KMS-11 (cell line): ENCODE measurements around the gene FASTK.

Source experiments
- H2AFZ ChIP-seq: fragments of 200-600 bp; sonication (generic); 2 replicates; pipeline ENCODE4 v1.6.1; 2016; ENCODE audit warnings: antibody characterized with exemption, mixed run types, low read depth
- H3K27ac ChIP-seq: fragments of 200-600 bp; sonication (generic); 2 replicates; pipeline ENCODE4 v1.6.1; 2016; ENCODE audit warnings: mild to moderate bottlenecking, mixed run types
- H3K27me3 ChIP-seq: fragments of 200-600 bp; sonication (generic); 2 replicates; pipeline ENCODE4 v1.6.1; 2017; ENCODE audit warnings: mild to moderate bottlenecking, low read depth, mixed run types, moderate library complexity; ENCODE audit not compliant: insufficient read depth
- H3K36me3 ChIP-seq: fragments of 200-600 bp; sonication (generic); 2 replicates; pipeline ENCODE4 v1.6.1; 2017; ENCODE audit warnings: mild to moderate bottlenecking, mixed run types; ENCODE audit not compliant: insufficient read depth
- H3K4me1 ChIP-seq: fragments of 200-600 bp; sonication (generic); 2 replicates; pipeline ENCODE4 v1.6.1; 2016; ENCODE audit warnings: mild to moderate bottlenecking, low read depth, mixed run types; ENCODE audit not compliant: poor library complexity, severe bottlenecking
- H3K4me2 ChIP-seq: fragments of 200-600 bp; sonication (generic); 2 replicates; pipeline ENCODE4 v1.7.0; 2016; ENCODE audit warnings: mild to moderate bottlenecking, mixed run types
- H3K4me3 ChIP-seq: fragments of 200-600 bp; sonication (generic); IDR thresholded peaks from 2 replicates; pipeline ENCODE4 v1.6.1; 2017; ENCODE audit warnings: low read depth, low read length, mixed read lengths; ENCODE audit not compliant: insufficient read depth
- H3K79me2 ChIP-seq: fragments of 200-600 bp; sonication (generic); 2 replicates; pipeline ENCODE4 v1.6.1; 2016; ENCODE audit warnings: low read depth, mixed run types; ENCODE audit not compliant: insufficient read depth
- H3K9ac ChIP-seq: fragments of 200-600 bp; sonication (generic); 2 replicates; pipeline ENCODE4 v1.6.1; 2016; ENCODE audit warnings: mild to moderate bottlenecking, mixed run types
- H4K20me1 ChIP-seq: fragments of 200-600 bp; sonication (generic); 2 replicates; pipeline ENCODE4 v1.6.1; 2016; ENCODE audit warnings: mild to moderate bottlenecking, mixed run types; ENCODE audit not compliant: insufficient read depth
- TF ChIP-seq, protein P1 (sequence below): fragments of 200-600 bp; sonication (generic); conservative IDR thresholded peaks from 2 replicates; pipeline ENCODE4 v1.6.1; 2017; ENCODE audit warnings: low read depth, mild to moderate bottlenecking, antibody characterized with exemption, low read length, moderate library complexity, mixed read lengths

Gene FASTK

DNA sequence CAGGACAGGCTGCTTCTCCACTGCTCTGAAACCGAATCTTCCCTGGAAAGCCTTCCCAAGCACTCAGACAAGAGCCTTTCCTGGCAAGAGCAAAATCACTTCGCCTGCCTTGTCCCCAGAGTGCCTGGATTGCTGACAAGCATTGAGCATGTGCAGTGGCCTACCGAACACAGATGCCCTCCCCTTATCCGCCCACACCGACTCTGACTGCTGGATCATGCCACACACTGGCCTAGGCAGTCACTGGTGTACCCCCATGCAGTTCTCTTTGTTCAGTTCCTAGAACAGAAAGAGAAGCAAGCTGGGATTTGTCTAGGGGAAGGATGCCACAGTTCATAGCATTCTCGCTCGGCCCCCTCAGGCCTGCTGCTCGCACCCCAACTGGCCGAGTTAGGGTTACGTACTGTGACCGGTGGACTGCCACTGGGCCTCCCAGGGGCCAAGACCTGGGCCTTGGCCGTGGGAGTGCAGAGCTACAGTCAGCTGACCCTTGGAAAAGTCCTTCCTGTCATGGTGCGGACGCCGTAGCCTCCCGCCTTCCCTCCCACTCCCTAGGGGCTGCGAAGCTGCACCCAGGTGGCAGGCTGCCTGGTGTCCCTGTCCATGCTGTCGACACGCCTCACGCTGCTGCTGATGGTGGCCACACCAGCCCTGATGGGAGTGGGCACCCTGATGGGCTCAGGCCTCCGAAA, 45.4 kb downstream of the FASTK start:
- Histone ChIP-seq H3K4me3 (no peak overlapping the region), H3K4me2 (no peak overlapping the region), H3K4me1 (peaks cover 13% of the 10 kb centered on the region), H3K36me3 (no peaks in the 10 kb centered on the region), H3K9ac (no peak overlapping the region), H3K27ac (no peak overlapping the region), H3K27me3 (no peaks in the 10 kb centered on the region), H2AFZ (no peak overlapping the region), H4K20me1 (no peaks in the 10 kb centered on the region), H3K79me2 (no peaks in the 10 kb centered on the region)
- TF ChIP-seq, protein P1, sequence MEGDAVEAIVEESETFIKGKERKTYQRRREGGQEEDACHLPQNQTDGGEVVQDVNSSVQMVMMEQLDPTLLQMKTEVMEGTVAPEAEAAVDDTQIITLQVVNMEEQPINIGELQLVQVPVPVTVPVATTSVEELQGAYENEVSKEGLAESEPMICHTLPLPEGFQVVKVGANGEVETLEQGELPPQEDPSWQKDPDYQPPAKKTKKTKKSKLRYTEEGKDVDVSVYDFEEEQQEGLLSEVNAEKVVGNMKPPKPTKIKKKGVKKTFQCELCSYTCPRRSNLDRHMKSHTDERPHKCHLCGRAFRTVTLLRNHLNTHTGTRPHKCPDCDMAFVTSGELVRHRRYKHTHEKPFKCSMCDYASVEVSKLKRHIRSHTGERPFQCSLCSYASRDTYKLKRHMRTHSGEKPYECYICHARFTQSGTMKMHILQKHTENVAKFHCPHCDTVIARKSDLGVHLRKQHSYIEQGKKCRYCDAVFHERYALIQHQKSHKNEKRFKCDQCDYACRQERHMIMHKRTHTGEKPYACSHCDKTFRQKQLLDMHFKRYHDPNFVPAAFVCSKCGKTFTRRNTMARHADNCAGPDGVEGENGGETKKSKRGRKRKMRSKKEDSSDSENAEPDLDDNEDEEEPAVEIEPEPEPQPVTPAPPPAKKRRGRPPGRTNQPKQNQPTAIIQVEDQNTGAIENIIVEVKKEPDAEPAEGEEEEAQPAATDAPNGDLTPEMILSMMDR: no peak

DNA sequence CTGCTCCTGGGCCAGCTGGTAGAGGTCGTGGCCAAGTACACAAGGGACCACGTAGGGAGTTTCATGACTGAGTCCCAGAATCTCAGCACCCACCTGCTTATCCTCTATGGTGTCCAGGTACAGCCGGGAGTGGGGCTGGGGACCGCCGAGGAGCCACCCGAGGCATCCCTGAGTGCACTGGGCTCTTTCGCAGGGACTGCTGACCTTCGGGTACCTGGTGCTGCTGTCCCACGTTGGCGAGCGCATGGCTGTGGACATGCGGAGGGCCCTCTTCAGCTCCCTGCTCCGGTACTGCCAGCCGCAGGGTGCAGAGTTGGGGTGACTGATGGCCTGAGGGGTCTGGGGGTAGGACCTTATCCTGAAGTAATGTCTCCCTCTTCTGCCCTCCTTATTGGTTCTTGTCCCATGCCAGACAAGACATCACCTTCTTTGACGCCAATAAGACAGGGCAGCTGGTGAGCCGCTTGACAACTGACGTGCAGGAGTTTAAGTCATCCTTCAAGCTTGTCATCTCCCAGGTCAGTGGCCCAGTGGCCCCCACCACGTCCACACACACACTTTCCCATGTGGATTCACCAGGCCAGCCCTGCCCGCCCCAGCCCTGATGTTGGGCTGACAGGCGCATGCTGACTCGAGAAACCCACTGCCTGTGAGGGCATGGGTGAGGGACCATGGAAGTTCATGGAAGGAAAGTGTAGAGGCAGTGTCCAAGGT, 46.1 kb downstream of the FASTK start:
- Histone ChIP-seq H3K9ac (no peak overlapping the region), H3K4me2 (no peak overlapping the region), H3K4me3 (no peak overlapping the region), H3K4me1 (peaks cover 16% of the 10 kb centered on the region), H3K27me3 (no peaks in the 10 kb centered on the region), H3K36me3 (no peaks in the 10 kb centered on the region), H4K20me1 (no peaks in the 10 kb centered on the region), H2AFZ (no peak overlapping the region), H3K79me2 (0 out of 2 replicates have a peak, but pooled peaks cover 3% of the 10 kb centered on the region), H3K27ac (no peak overlapping the region)
- TF ChIP-seq, protein P1: no peak

DNA sequence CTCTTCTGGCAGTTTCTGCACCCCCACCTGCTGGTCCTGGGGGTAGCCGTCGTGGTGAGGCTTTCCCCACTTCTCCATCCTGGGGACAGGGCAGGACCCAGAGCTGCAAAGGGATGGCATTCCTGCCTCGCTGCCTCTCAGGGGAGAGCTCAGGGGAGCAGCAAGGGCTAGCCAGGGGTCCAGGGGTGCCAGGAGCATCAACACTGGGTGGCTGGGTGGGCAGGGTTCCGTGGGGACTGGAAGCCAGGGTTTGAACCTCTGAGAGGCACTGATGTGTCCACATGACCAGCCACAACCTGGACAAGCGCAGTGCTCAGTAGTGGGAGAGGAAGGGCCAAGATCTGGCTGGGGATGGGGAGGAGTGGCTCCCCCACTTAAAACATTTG, 46.8 kb downstream of the FASTK start:
- no peak overlapping the region for H2AFZ ChIP-seq
- no peaks in the 10 kb centered on the region for H3K36me3 ChIP-seq
- no peak overlapping the region for H3K4me3 ChIP-seq
- no peak overlapping the region for H3K27ac ChIP-seq
- 0 out of 2 replicates have a peak, but pooled peaks cover 5% of the 10 kb centered on the region for H3K79me2 ChIP-seq
- TF ChIP-seq, protein P1: no peak
- no peaks in the 10 kb centered on the region for H3K27me3 ChIP-seq
- no peaks in the 10 kb centered on the region for H4K20me1 ChIP-seq
- no peak overlapping the region for H3K9ac ChIP-seq
- H3K4me1 ChIP-seq: peaks cover 16% of the 10 kb centered on the region
- no peak overlapping the region for H3K4me2 ChIP-seq

DNA sequence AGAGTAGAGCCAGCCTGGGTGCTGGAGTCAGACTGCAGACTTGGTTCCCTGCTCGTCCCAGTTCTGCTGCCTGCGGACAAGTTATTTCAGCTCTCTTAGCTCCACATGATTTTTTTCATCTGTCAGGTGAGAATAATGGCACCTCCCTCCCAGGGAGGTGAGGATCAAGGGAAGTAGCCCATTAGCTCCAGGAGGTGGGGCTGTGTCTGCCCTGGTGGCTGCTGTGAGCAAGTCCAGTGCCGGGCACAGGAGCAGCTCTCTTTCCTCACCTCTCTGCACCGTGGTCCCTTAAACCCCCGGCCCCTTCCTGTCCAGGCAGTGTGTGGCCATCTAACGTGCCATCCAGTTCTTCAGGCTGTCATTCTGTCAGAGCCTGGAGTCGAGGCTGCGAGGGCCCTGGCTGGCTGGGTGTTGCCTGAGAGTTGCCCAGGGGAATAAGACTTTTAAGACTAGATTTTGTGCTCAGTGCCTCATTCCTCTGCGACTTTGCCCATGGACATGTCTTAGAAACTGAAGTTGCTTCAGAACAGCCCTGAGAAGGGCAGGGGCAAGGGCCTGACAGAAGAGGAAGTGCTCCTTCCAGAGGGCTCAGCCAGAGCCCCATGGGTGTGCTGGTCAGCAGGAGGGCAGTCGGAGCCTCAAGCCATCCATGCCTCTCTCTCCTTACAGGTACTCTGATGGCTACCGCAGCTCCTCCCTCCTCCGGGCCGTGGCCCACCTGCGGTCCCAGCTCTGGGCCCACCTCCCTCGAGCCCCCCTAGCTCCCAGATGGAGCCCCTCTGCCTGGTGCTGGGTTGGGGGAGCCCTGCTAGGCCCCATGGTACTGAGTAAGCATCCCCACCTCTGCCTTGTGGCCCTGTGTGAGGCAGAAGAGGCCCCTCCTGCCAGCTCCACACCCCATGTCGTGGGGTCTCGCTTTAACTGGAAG, 47.4 kb downstream of the FASTK start:
- H3K27ac ChIP-seq: no peak overlapping the region
- no peak overlapping the region for H3K4me2 ChIP-seq
- no peaks in the 10 kb centered on the region for H3K27me3 ChIP-seq
- H4K20me1 ChIP-seq: no peaks in the 10 kb centered on the region
- TF ChIP-seq, protein P1: 0 out of 2 replicates have a peak, but pooled peaks have one; percentile 20
- H3K4me3 ChIP-seq: no peak overlapping the region
- H3K9ac ChIP-seq: no peak overlapping the region
- H3K36me3 ChIP-seq: no peaks in the 10 kb centered on the region
- H3K4me1 ChIP-seq: peaks cover 15% of the 10 kb centered on the region
- H2AFZ ChIP-seq: no peak overlapping the region
- 0 out of 2 replicates have a peak, but pooled peaks cover 5% of the 10 kb centered on the region for H3K79me2 ChIP-seq
